ENCODE data around the gene DDX31. TPM values are rescaled to one million over a fixed set of nuclear protein-coding genes. Genes with fewer than 3 reads are reported as not detected.

DDX31 gene
- total and polyA plus RNA-seq, 9 of the 15 experiments (the other 6 are each of a cell fraction or from before 2014, with no cell fraction given): 11.9 to 24.6 (median 22.2) TPM

DNA sequence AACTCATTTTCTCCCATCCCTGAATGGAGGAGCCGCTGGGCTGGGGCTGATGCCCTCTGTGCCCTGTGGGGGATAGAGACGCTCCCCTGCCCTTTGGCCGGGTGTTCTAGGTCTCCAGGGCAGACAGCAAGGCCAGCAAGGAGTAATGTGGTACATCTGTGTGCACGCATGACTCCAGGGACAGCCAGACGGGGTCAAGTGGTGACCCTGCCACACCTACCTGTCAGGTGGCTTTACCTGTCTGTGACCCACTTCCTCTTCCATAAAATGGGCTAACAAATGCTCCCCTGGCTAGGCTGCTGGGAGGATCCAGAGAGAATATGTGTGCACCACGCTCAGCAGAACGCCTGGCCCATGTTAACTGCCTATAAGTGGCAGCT is 122.7 kb downstream of the DDX31 start:
- TF ChIP-seq, protein P1, sequence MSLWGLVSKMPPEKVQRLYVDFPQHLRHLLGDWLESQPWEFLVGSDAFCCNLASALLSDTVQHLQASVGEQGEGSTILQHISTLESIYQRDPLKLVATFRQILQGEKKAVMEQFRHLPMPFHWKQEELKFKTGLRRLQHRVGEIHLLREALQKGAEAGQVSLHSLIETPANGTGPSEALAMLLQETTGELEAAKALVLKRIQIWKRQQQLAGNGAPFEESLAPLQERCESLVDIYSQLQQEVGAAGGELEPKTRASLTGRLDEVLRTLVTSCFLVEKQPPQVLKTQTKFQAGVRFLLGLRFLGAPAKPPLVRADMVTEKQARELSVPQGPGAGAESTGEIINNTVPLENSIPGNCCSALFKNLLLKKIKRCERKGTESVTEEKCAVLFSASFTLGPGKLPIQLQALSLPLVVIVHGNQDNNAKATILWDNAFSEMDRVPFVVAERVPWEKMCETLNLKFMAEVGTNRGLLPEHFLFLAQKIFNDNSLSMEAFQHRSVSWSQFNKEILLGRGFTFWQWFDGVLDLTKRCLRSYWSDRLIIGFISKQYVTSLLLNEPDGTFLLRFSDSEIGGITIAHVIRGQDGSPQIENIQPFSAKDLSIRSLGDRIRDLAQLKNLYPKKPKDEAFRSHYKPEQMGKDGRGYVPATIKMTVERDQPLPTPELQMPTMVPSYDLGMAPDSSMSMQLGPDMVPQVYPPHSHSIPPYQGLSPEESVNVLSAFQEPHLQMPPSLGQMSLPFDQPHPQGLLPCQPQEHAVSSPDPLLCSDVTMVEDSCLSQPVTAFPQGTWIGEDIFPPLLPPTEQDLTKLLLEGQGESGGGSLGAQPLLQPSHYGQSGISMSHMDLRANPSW (CRISPR knock-in tag; IDR thresholded peaks at IDR 0.05): no peak
- peak; percentile 46; the same call in 1 of the 2 replicates for TF ChIP-seq ZNF24 (IDR thresholded peaks at IDR 0.05)
- no TSS peak for BruUV-seq (replicated peaks)

More for the DNA sequence above, 122.7 kb downstream of the DDX31 start:
- Histone ChIP-seq H3K27me3 (ENCODE audit: control insufficient read depth in 2 of 2, insufficient read depth in 2 of 2, low read length in 2 of 2) (peaks cover 34 to 73% of the 10 kb centered on the region in 2 experiments), H3K4me1 (replicated peaks in 1 of 2; ENCODE audit: control insufficient read depth in 2 of 2, insufficient read depth in 2 of 2, low read length in 2 of 2) (peaks cover 0 to 17% of the 10 kb centered on the region in 2 experiments; a peak in 2 of 5 replicates), H3K4me3 (no peak overlapping the region), H3K9ac (ENCODE audit: insufficient read depth in 1 of 2, low read depth in 2 of 2, low read length in 2 of 2) (no peak overlapping the region), H3K9me3 (replicated peaks; ENCODE audit: control insufficient read depth, insufficient read depth, low read depth, low read length) (no peaks in the 10 kb centered on the region), H3K4me2 (ENCODE audit: insufficient read depth, low read length) (no peak overlapping the region), H3K9me1 (ENCODE audit: control insufficient read depth, insufficient read depth, low read length) (no peaks in the 10 kb centered on the region), H3K36me3 (ENCODE audit: control insufficient read depth, insufficient read depth, low read length) (no peaks in the 10 kb centered on the region), H2AFZ (ENCODE audit: low read depth, low read length) (no peak overlapping the region), H3K27ac (ENCODE audit: extremely low read depth, low read depth, low read length) (no peak overlapping the region), H3K79me2 (ENCODE audit: control insufficient read depth, insufficient read depth, low read length) (no peaks in the 10 kb centered on the region), H4K20me1 (replicated peaks; ENCODE audit: control insufficient read depth, insufficient read depth, low read length) (peaks cover 25% of the 10 kb centered on the region)
- intact Hi-C loops (cut with micrococcal nuclease) (no loop called here), in situ Hi-C loops (cut with MboI) (no loop called here)
- WGBS (ENCODE audit: insufficient coverage, low coverage, missing lambda C conversion rate): 2% methylated on average over 7 of the region's 7 CpGs
- ChIA-PET POLR2A (no interaction called here), CTCF (ENCODE audit: low intra/inter-chr PET ratio) (no interaction called here)
- DNase-seq (ENCODE audit: extremely low read depth in 1 of 4, low spot score in 3 of 4) (no peak), FAIRE-seq (no peak), ATAC-seq (no peak)
